Activated CD4-positive, alpha-beta T cell treated with anti-CD3 and anti-CD28 coated beads, Interleukin-2, amount 10 ng/mL, durations not matched to agents 24 days and 14 days (primary cell): ENCODE results near the gene GPX5. TPM values are rescaled to one million over a fixed set of nuclear protein-coding genes. Genes with fewer than 3 reads are reported as not detected.
A peak's percentile ranks its signal among the peaks of the same experiment; 100 is the strongest.
"Not testable (repeated sequence)": the region's sequence is repeated elsewhere in the genome, so short reads cannot be mapped to it uniquely, and the experiment has no call there.

Experiments
- DNase-seq: peaks from one replicate; pipeline ENCODE4 v3.0.0; 2022
- H3K27ac Mint-ChIP-seq: one replicate; pipeline ENCODE4 v1.8.0; 2022; ENCODE audit warnings: mild to moderate bottlenecking, mixed read lengths
- H3K27me3 Mint-ChIP-seq: one replicate; pipeline ENCODE4 v1.8.0; 2022; ENCODE audit warnings: mixed read lengths
- H3K36me3 Mint-ChIP-seq: one replicate; pipeline ENCODE4 v1.8.0; 2022; ENCODE audit warnings: low read depth, mild to moderate bottlenecking, mixed read lengths
- H3K4me1 Mint-ChIP-seq: one replicate; pipeline ENCODE4 v1.8.0; 2021; ENCODE audit warnings: mixed read lengths
- H3K4me3 Mint-ChIP-seq: one replicate; pipeline ENCODE4 v1.8.0; 2022; ENCODE audit warnings: mild to moderate bottlenecking, moderate library complexity, mixed read lengths
- H3K9me3 Mint-ChIP-seq: one replicate; pipeline ENCODE4 v1.8.0; 2021; ENCODE audit warnings: mixed read lengths
- intact Hi-C: fragments of 100-400 bp; cut with micrococcal nuclease; formaldehyde crosslinking; loops from one replicate; pipeline ENCODE4 v1.15.1; 2023
- total RNA-seq: library from RNA; stranded (reverse); gene quantifications from 2 replicates; pipeline ENCODE4 v1.2.3, GENCODE V29; 2022

The GPX5 gene
- total RNA-seq, 1 donor from 2014 or later = not detected

- peaks cover 24% of the 10 kb centered on the region for H3K27me3 Mint-ChIP-seq
- no peak for DNase-seq
- H3K4me3 Mint-ChIP-seq = no peak overlapping the region
- no peaks in the 10 kb centered on the region for H3K9me3 Mint-ChIP-seq
- no peaks in the 10 kb centered on the region for H3K36me3 Mint-ChIP-seq
- no peaks in the 10 kb centered on the region for H3K4me1 Mint-ChIP-seq
- intact Hi-C loops = no loop called here
- no peak overlapping the region for H3K27ac Mint-ChIP-seq
Observed at GRCh38 chr6:28497893-28498292, 27.8 kb upstream of the GPX5 start.

- Mint-ChIP-seq H3K27me3 (peaks cover 23% of the 10 kb centered on the region), H3K9me3 (no peaks in the 10 kb centered on the region), H3K4me3 (no peak overlapping the region), H3K4me1 (no peaks in the 10 kb centered on the region), H3K27ac (no peak overlapping the region), H3K36me3 (no peaks in the 10 kb centered on the region)
- intact Hi-C loops = no loop called here
- no peak for DNase-seq
Observed at GRCh38 chr6:28501259-28501658, 24.4 kb upstream of the GPX5 start.

- H3K27ac Mint-ChIP-seq, DNase-seq, H3K9me3 Mint-ChIP-seq, H3K4me1 Mint-ChIP-seq, intact Hi-C loops, H3K36me3 Mint-ChIP-seq, H3K4me3 Mint-ChIP-seq: not testable (repeated sequence)
- H3K27me3 Mint-ChIP-seq = peaks cover 23% of the 10 kb centered on the region
Observed at GRCh38 chr6:28502136-28502535, 23.5 kb upstream of the GPX5 start.

DNA sequence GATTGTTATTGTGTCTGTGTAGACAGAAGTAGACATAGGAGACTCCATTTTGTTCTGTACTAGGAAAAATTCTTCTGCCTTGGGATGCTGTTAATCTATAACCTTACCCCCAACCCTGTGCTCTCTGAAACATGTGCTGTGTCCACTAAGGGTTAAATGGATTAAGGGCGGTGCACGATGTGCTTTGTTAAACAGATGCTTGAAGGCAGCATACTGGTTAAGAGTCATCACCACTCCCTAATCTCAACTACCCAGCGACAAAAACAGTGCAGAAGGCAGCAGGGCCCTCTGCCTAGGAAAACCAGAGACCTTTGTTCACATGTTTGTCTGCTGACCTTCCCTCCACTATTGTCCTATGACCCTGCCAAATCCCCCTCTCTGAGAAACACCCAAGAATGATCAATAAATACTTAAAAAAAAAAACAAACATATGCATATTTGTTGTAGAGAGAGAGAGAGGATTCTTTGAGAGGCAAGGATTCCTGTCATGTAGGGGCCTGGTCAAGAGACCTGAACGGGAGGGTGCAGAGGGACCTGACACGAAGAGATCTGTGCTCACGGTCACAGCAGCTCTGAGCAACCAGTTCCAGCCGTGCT lies 22.9 kb upstream of the GPX5 start:
- H3K4me1 Mint-ChIP-seq = peaks cover 13% of the 10 kb centered on the region
- not testable (repeated sequence) for H3K4me3 Mint-ChIP-seq, DNase-seq

DNA sequence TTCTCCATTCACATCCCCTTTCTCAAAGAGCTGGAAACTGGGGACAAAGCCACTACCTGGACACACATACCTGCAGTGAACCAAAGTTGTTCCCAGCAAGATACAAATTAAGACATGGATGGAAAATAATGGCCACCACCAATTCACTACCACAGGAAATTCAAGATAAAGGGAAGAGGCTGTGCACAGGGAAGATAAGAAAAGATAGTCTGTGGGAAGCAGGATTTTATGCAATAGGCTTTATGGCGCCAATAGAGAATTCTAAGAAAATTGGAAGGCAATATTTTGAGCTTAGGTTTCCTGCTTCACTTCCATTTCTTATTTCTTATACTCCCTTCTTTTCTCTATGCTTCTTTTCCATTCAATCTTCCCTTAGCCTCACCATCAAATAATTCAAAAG lies 19.9 kb upstream of the GPX5 start:
- Mint-ChIP-seq H3K27ac (no peak overlapping the region), H3K36me3 (no peaks in the 10 kb centered on the region), H3K4me3 (no peak overlapping the region), H3K27me3 (peaks cover 13% of the 10 kb centered on the region), H3K4me1 (peaks cover 13% of the 10 kb centered on the region), H3K9me3 (no peaks in the 10 kb centered on the region)
- DNase-seq = no peak
- intact Hi-C loops = no loop called here

More for the DNA sequence above, 22.9 kb upstream of the GPX5 start:
- H3K36me3 Mint-ChIP-seq, H3K9me3 Mint-ChIP-seq, H3K27ac Mint-ChIP-seq, intact Hi-C loops: not testable (repeated sequence)
- H3K27me3 Mint-ChIP-seq = peaks cover 18% of the 10 kb centered on the region

DNA sequence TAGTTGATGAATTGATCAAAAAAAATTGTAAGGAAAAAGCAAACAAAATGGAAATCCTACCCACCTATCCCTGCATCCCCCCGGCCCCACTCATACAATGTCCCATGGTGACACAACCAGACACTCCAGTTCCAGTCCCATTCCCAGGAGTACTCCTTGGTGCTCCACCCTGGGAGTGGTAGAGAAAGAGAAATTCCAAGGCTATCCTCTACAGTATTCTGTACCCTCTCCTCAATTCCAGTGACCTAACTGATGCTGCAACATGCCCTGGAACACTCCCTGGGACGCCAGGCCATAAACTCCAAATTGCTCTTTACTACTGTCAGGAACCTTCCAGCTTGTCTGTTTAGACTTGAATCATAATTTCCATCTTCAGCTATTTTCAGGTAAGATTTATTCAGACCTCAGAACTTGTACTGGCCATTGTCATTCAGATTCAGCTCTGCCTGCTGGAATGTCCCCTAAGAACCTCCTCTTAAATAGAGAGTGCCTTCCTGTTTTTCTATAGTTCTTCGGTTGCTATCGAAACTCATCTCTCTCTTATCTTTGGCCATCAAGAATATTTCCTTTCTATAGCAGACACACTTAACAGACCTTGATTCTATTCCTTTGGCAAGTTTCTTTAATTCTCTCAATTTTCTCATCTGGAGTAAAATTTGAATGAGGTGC lies 18.7 kb upstream of the GPX5 start:
- H3K4me3 Mint-ChIP-seq = peak overlapping the region; percentile 26
- intact Hi-C loops = no loop called here
- H3K27me3 Mint-ChIP-seq = peaks cover 13% of the 10 kb centered on the region
- DNase-seq = no peak
- H3K36me3 Mint-ChIP-seq = no peaks in the 10 kb centered on the region
- H3K9me3 Mint-ChIP-seq = no peaks in the 10 kb centered on the region
- H3K4me1 Mint-ChIP-seq = peaks cover 13% of the 10 kb centered on the region
- H3K27ac Mint-ChIP-seq = peak overlapping the region; percentile 4

GRCh38 chr6:28511628-28512300 lies 13.9 kb upstream of the GPX5 start:
- H3K27me3 Mint-ChIP-seq = peaks cover 18% of the 10 kb centered on the region
- H3K36me3 Mint-ChIP-seq = no peaks in the 10 kb centered on the region
- H3K27ac Mint-ChIP-seq = no peak overlapping the region
- no peaks in the 10 kb centered on the region for H3K9me3 Mint-ChIP-seq
- no peak for DNase-seq
- H3K4me3 Mint-ChIP-seq = no peak overlapping the region
- H3K4me1 Mint-ChIP-seq = peaks cover 11% of the 10 kb centered on the region
- intact Hi-C loops = no loop called here

GRCh38 chr6:28512387-28512786 lies 13.3 kb upstream of the GPX5 start:
- H3K36me3 Mint-ChIP-seq, DNase-seq, H3K4me3 Mint-ChIP-seq, H3K4me1 Mint-ChIP-seq, H3K9me3 Mint-ChIP-seq, H3K27ac Mint-ChIP-seq, intact Hi-C loops: not testable (repeated sequence)
- peaks cover 22% of the 10 kb centered on the region for H3K27me3 Mint-ChIP-seq

- H3K27ac Mint-ChIP-seq = no peak within 1 kb of the TSS
- peaks cover 40% of the 10 kb centered on the region for H3K27me3 Mint-ChIP-seq
- H3K4me3 Mint-ChIP-seq = no peak within 1 kb of the TSS
- no peaks in the 10 kb centered on the region for H3K9me3 Mint-ChIP-seq
- intact Hi-C loops = no loop called here
- no peaks in the 10 kb centered on the region for H3K36me3 Mint-ChIP-seq
- no peak for DNase-seq
- no peaks in the 10 kb centered on the region for H3K4me1 Mint-ChIP-seq
Observed at GRCh38 chr6:28515676-28516075, 10.0 kb upstream of the GPX5 start, which contains the start of gene GPX6. Gene GPX6 (minus strand): TSS chr6:28515793. CDS start chr6:28515743, 50 bp downstream.

- Mint-ChIP-seq H3K36me3 (no peaks in the 10 kb centered on the region), H3K4me1 (peaks cover 6% of the 10 kb centered on the region), H3K9me3 (no peaks in the 10 kb centered on the region), H3K4me3 (no peak overlapping the region), H3K27me3 (peaks cover 48% of the 10 kb centered on the region), H3K27ac (no peak overlapping the region)
- intact Hi-C loops = no loop called here
- no peak for DNase-seq
Observed at GRCh38 chr6:28517964-28518363, 7.7 kb upstream of the GPX5 start.

GRCh38 chr6:28522594-28523240 lies 3.0 kb upstream of the GPX5 start:
- no peak for DNase-seq
- no peaks in the 10 kb centered on the region for H3K36me3 Mint-ChIP-seq
- peaks cover 22% of the 10 kb centered on the region for H3K4me1 Mint-ChIP-seq
- no peaks in the 10 kb centered on the region for H3K9me3 Mint-ChIP-seq
- no peak overlapping the region for H3K4me3 Mint-ChIP-seq
- peaks cover 54% of the 10 kb centered on the region for H3K27me3 Mint-ChIP-seq
- H3K27ac Mint-ChIP-seq = no peak overlapping the region
- intact Hi-C loops = no loop called here

DNA sequence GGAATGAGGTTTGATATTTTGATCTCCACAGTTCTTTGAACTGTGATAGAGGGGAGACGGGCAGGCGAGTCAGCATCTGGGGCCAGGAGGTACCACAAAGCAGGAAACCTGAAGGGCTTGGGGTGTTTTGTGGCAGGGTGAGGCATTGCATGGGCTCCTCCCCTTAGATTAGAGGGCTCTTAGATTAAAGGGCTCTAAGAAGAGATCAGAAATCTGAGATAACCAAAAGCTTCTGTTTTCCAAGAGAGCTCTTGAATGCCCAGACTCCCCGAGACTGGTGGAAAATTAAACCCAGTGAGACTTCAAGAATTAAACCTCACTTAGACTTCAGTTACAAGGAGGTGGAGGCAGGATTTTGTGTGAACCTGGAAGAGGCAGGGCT lies 2.4 kb upstream of the GPX5 start:
- Mint-ChIP-seq H3K27ac (no peak overlapping the region), H3K9me3 (no peaks in the 10 kb centered on the region), H3K27me3 (peaks cover 55% of the 10 kb centered on the region), H3K36me3 (no peaks in the 10 kb centered on the region), H3K4me1 (peaks cover 22% of the 10 kb centered on the region), H3K4me3 (peak overlapping the region; percentile 29)
- intact Hi-C loops = no loop called here
- DNase-seq = peak; percentile 73

- no peak for DNase-seq
- peaks cover 2% of the 10 kb centered on the region for H3K4me1 Mint-ChIP-seq
- no peak overlapping the region for H3K27ac Mint-ChIP-seq
- peaks cover 53% of the 10 kb centered on the region for H3K27me3 Mint-ChIP-seq
- H3K4me3 Mint-ChIP-seq = no peak overlapping the region
- intact Hi-C loops = no loop called here
- no peaks in the 10 kb centered on the region for H3K36me3 Mint-ChIP-seq
- no peaks in the 10 kb centered on the region for H3K9me3 Mint-ChIP-seq
Observed at GRCh38 chr6:28530777-28531176, 5.1 kb downstream of the GPX5 start.
